ENCODE measurements around the gene COP1.

The COP1 gene

DNA sequence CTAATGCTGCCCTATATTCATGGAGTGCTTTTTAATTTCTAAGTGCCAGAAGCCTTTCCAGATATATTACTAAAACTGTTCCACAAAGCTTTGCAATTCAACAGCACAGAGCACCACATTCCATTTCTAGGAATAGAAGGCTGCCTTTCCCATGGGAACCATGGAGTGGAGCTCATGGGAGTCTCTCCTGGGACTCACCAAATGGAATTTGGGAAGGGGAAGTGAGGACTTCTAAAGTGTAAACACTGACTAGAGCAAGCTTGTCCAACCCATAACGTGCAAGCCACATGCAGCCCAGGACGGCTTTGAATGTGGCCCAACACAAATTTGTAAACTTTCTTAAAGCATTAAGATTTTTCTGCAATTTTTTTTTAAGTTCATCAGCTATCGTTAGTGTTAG, 273.3 kb downstream of the COP1 start:
- Histone ChIP-seq H3K9ac (ENCODE audit: low read length) (no peak overlapping the region), H3K27me3 (ENCODE audit: control insufficient read depth, insufficient read depth, low read length) (no peaks in the 10 kb centered on the region), H3K9me3 (ENCODE audit: control insufficient read depth, insufficient read depth, low read depth, low read length) (0 out of 2 replicates have a peak, but pooled peaks cover 3% of the 10 kb centered on the region), H3K36me3 (ENCODE audit: control insufficient read depth, insufficient read depth, low read length) (0 out of 2 replicates have a peak, but pooled peaks cover 3% of the 10 kb centered on the region), H3K4me3 (ENCODE audit: low read depth, low read length) (no peak overlapping the region), H3K4me1 (ENCODE audit: control insufficient read depth, insufficient read depth, low read length) (peaks cover 24% of the 10 kb centered on the region), H3K27ac (ENCODE audit: low read depth, low read length) (no peak overlapping the region)

DNA sequence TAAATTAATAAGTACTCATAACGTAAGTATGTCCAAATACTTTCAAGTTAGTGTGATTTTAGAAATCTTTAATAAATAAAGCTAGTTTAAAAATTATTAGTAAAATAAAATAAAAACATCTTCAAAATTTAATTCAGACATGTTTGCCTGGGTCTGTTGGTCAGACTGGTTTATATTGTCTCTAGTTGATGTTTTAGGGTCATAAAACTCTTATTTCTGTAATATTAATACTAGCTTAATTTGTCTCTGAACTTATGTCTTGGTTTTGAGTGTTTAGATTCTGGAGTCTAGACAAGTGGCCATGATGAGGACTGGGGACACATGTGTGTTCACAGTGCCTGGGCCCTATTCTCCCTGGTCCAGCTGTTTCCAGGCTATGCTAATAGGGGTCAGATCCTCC, 279.1 kb downstream of the COP1 start:
- Histone ChIP-seq H3K36me3 (ENCODE audit: control insufficient read depth, insufficient read depth, low read length) (no peaks in the 10 kb centered on the region), H3K9me3 (ENCODE audit: control insufficient read depth, insufficient read depth, low read depth, low read length) (peaks cover 6% of the 10 kb centered on the region; the same call in 1 of the 2 replicates), H3K9ac (ENCODE audit: low read length) (no peak overlapping the region), H3K4me3 (ENCODE audit: low read depth, low read length) (no peak overlapping the region), H3K27me3 (ENCODE audit: control insufficient read depth, insufficient read depth, low read length) (peaks cover 13% of the 10 kb centered on the region; the same call in 1 of the 2 replicates), H3K27ac (ENCODE audit: low read depth, low read length) (no peak overlapping the region), H3K4me1 (ENCODE audit: control insufficient read depth, insufficient read depth, low read length) (peaks cover 4% of the 10 kb centered on the region)

GRCh38 chr1:175922254-175922881, 284.7 kb downstream of the COP1 start:
- Histone ChIP-seq H3K9me3 (ENCODE audit: control insufficient read depth, insufficient read depth, low read depth, low read length) (no peaks in the 10 kb centered on the region), H3K27me3 (ENCODE audit: control insufficient read depth, insufficient read depth, low read length) (peaks cover 60% of the 10 kb centered on the region), H3K4me3 (ENCODE audit: low read depth, low read length) (peak overlapping the region; percentile 38)

GRCh38 chr1:175920381-175920780, 286.7 kb downstream of the COP1 start:
- Histone ChIP-seq H3K9me3 (ENCODE audit: control insufficient read depth, insufficient read depth, low read depth, low read length) (no peaks in the 10 kb centered on the region), H3K4me3 (ENCODE audit: low read depth, low read length) (no peak overlapping the region), H3K27me3 (ENCODE audit: control insufficient read depth, insufficient read depth, low read length) (peaks cover 75% of the 10 kb centered on the region), H3K27ac (ENCODE audit: low read depth, low read length) (no peak overlapping the region), H3K36me3 (ENCODE audit: control insufficient read depth, insufficient read depth, low read length) (no peaks in the 10 kb centered on the region), H3K4me1 (ENCODE audit: control insufficient read depth, insufficient read depth, low read length) (peaks cover 45% of the 10 kb centered on the region), H3K9ac (ENCODE audit: low read length) (no peak overlapping the region)

More at GRCh38 chr1:175922254-175922881, 284.7 kb downstream of the COP1 start:
- Histone ChIP-seq H3K36me3 (ENCODE audit: control insufficient read depth, insufficient read depth, low read length) (no peaks in the 10 kb centered on the region), H3K9ac (ENCODE audit: low read length) (peak overlapping the region; percentile 49), H3K27ac (ENCODE audit: low read depth, low read length) (peak overlapping the region; percentile 56; the same call in 1 of the 2 replicates), H3K4me1 (ENCODE audit: control insufficient read depth, insufficient read depth, low read length) (peaks cover 40% of the 10 kb centered on the region)

- Histone ChIP-seq H3K9me3 (ENCODE audit: control insufficient read depth, insufficient read depth, low read depth, low read length) (no peaks in the 10 kb centered on the region), H3K27me3 (ENCODE audit: control insufficient read depth, insufficient read depth, low read length) (peaks cover 89% of the 10 kb centered on the region), H3K36me3 (ENCODE audit: control insufficient read depth, insufficient read depth, low read length) (no peaks in the 10 kb centered on the region), H3K4me1 (ENCODE audit: control insufficient read depth, insufficient read depth, low read length) (peaks cover 45% of the 10 kb centered on the region), H3K27ac (ENCODE audit: low read depth, low read length) (no peak overlapping the region), H3K4me3 (ENCODE audit: low read depth, low read length) (no peak overlapping the region), H3K9ac (ENCODE audit: low read length) (no peak overlapping the region)
These were observed 288.1 kb downstream of the COP1 start for GRCh38 chr1:175919001-175919400.

DNA sequence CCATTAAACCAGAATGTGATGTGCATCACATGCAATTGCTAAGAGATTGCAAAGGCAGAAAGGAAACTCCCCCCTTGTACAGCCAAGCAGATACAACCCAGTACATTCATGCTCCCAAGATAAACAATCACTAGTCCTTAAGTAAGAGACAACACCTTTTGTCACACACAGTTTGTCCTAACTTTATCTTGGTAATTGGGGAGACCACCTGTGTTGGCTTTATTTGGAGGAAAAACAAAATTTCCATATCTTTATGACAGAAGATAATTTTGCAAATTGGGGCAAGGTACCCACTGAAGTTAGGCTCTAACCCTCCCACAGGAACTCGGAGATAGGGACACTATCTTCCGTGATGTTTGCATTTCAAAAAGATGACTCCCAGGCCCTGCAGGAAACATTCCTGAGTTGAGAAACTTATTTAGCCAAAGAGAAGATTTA, 288.7 kb downstream of the COP1 start:
- H3K9ac ChIP-seq (ENCODE audit: low read length): no peak overlapping the region
- H3K4me1 ChIP-seq (ENCODE audit: control insufficient read depth, insufficient read depth, low read length): peaks cover 49% of the 10 kb centered on the region
- H3K9me3 ChIP-seq (ENCODE audit: control insufficient read depth, insufficient read depth, low read depth, low read length): no peaks in the 10 kb centered on the region
- H3K36me3 ChIP-seq (ENCODE audit: control insufficient read depth, insufficient read depth, low read length): no peaks in the 10 kb centered on the region
- peaks cover 90% of the 10 kb centered on the region for H3K27me3 ChIP-seq (ENCODE audit: control insufficient read depth, insufficient read depth, low read length)
- H3K27ac ChIP-seq (ENCODE audit: low read depth, low read length): no peak overlapping the region
- H3K4me3 ChIP-seq (ENCODE audit: low read depth, low read length): no peak overlapping the region

GRCh38 chr1:175914115-175914514, 293.0 kb downstream of the COP1 start:
- Histone ChIP-seq H3K9ac (ENCODE audit: low read length) (no peak overlapping the region), H3K4me1 (ENCODE audit: control insufficient read depth, insufficient read depth, low read length) (peaks cover 13% of the 10 kb centered on the region; the same call in 1 of the 2 replicates), H3K27me3 (ENCODE audit: control insufficient read depth, insufficient read depth, low read length) (peaks cover 94% of the 10 kb centered on the region), H3K27ac (ENCODE audit: low read depth, low read length) (no peak overlapping the region), H3K9me3 (ENCODE audit: control insufficient read depth, insufficient read depth, low read depth, low read length) (peaks cover 8% of the 10 kb centered on the region), H3K4me3 (ENCODE audit: low read depth, low read length) (no peak overlapping the region), H3K36me3 (ENCODE audit: control insufficient read depth, insufficient read depth, low read length) (no peaks in the 10 kb centered on the region)

DNA sequence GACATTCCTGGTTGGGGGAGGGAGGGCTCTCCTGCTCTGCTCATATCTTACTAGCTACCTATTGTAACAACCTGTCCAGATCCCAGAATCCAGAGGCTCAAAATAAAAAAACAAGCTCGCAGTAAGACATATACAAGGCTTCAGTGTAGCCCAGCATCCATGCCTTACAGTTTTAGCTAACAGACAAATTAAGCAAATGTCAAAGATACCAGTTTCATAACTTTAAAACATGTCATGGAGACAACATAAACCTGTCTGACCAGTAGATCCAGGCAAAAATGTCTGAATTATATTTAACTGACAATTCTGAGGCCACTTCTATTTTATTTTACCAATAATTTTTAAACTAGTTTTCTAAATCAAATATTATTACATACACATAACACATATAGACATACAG, 295.9 kb downstream of the COP1 start:
- Histone ChIP-seq H3K9me3 (ENCODE audit: control insufficient read depth, insufficient read depth, low read depth, low read length) (peaks cover 8% of the 10 kb centered on the region), H3K27me3 (ENCODE audit: control insufficient read depth, insufficient read depth, low read length) (peaks cover 98% of the 10 kb centered on the region), H3K4me1 (ENCODE audit: control insufficient read depth, insufficient read depth, low read length) (peaks cover 4% of the 10 kb centered on the region; the same call in 1 of the 2 replicates), H3K27ac (ENCODE audit: low read depth, low read length) (no peak overlapping the region), H3K9ac (ENCODE audit: low read length) (no peak overlapping the region), H3K36me3 (ENCODE audit: control insufficient read depth, insufficient read depth, low read length) (no peaks in the 10 kb centered on the region), H3K4me3 (ENCODE audit: low read depth, low read length) (no peak overlapping the region)

- Histone ChIP-seq H3K27ac (ENCODE audit: low read depth, low read length) (no peak overlapping the region), H3K4me1 (ENCODE audit: control insufficient read depth, insufficient read depth, low read length) (no peaks in the 10 kb centered on the region), H3K9ac (ENCODE audit: low read length) (no peak overlapping the region), H3K9me3 (ENCODE audit: control insufficient read depth, insufficient read depth, low read depth, low read length) (peaks cover 8% of the 10 kb centered on the region), H3K27me3 (ENCODE audit: control insufficient read depth, insufficient read depth, low read length) (peaks cover 98% of the 10 kb centered on the region), H3K4me3 (ENCODE audit: low read depth, low read length) (no peak overlapping the region), H3K36me3 (ENCODE audit: control insufficient read depth, insufficient read depth, low read length) (no peaks in the 10 kb centered on the region)
These were observed 300.7 kb downstream of the COP1 start for GRCh38 chr1:175906370-175906769.

DNA sequence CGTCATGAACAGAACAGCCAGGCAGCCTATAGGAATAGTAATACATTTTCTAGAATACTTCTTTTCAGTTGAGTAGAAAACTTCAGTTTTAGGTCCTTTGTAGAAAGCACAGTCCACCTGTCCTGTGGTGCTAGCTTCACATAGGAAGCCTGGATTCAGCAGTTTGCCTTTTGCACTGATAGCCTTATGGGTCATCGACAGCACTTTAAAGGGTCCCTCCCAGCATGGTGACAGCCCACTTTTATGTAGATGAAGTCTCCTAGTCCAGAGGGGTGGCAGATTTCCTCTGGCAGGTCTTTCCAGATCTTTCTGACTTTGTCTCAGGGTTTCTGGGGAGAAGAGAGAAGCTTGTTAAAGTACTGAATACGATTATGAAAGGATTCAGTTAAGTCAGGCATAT, 302.3 kb downstream of the COP1 start:
- H3K9ac ChIP-seq (ENCODE audit: low read length): no peak overlapping the region
- H3K4me3 ChIP-seq (ENCODE audit: low read depth, low read length): no peak overlapping the region
- H3K4me1 ChIP-seq (ENCODE audit: control insufficient read depth, insufficient read depth, low read length): no peaks in the 10 kb centered on the region
- no peaks in the 10 kb centered on the region for H3K9me3 ChIP-seq (ENCODE audit: control insufficient read depth, insufficient read depth, low read depth, low read length)
- H3K27me3 ChIP-seq (ENCODE audit: control insufficient read depth, insufficient read depth, low read length): peaks cover 100% of the 10 kb centered on the region
- H3K36me3 ChIP-seq (ENCODE audit: control insufficient read depth, insufficient read depth, low read length): no peaks in the 10 kb centered on the region
- H3K27ac ChIP-seq (ENCODE audit: low read depth, low read length): no peak overlapping the region

- no peaks in the 10 kb centered on the region for H3K4me1 ChIP-seq (ENCODE audit: control insufficient read depth, insufficient read depth, low read length)
- peaks cover 100% of the 10 kb centered on the region for H3K27me3 ChIP-seq (ENCODE audit: control insufficient read depth, insufficient read depth, low read length)
- no peak overlapping the region for H3K27ac ChIP-seq (ENCODE audit: low read depth, low read length)
- H3K9me3 ChIP-seq (ENCODE audit: control insufficient read depth, insufficient read depth, low read depth, low read length): no peaks in the 10 kb centered on the region
- H3K9ac ChIP-seq (ENCODE audit: low read length): no peak overlapping the region
- H3K36me3 ChIP-seq (ENCODE audit: control insufficient read depth, insufficient read depth, low read length): no peaks in the 10 kb centered on the region
- H3K4me3 ChIP-seq (ENCODE audit: low read depth, low read length): no peak overlapping the region
These were observed 304.8 kb downstream of the COP1 start for GRCh38 chr1:175902281-175902680.
